Esophagus muscularis mucosa (tissue), 4 donors: ENCODE measurements around the gene MT1A. TPM values are rescaled to one million over a fixed set of nuclear protein-coding genes. Genes with fewer than 3 reads are reported as not detected.

ENCODE experiments used
- DNase-seq: peaks from one replicate; pipeline ENCODE4 v3.0.0-alpha.2; 2017; ENCODE audit errors: extremely low spot score
- H3K27ac ChIP-seq, 4 donors: fragments of 200-600 bp; sonication (generic); replicated peaks in 1 of 4; 1 replicate in 3 of 4; 2 replicates in 1 of 4; pipeline ENCODE4 v1.5.1; 2016 to 2019; ENCODE audit warnings: mild to moderate bottlenecking in 1 of 4
- H3K27me3 ChIP-seq, 4 donors: fragments of 200-600 bp; sonication (generic); one replicate each; pipeline versions ENCODE4 v1.5.1 to v1.6.0; 2016 to 2019
- H3K36me3 ChIP-seq, 4 donors: fragments of 200-600 bp; sonication (generic); one replicate each; pipeline ENCODE4 v1.5.1; 2016 to 2019
- H3K4me1 ChIP-seq, 4 donors: fragments of 200-600 bp; sonication (generic); one replicate each; pipeline ENCODE4 v1.5.1; 2016 to 2019
- H3K4me3 ChIP-seq, 4 donors: fragments of 200-600 bp; sonication (generic); 1 replicate in 2 of 4; 2 replicates in 2 of 4; pipeline ENCODE4 v1.5.1; 2016 to 2019; ENCODE audit warnings: mild to moderate bottlenecking in 4 of 4, moderate library complexity in 1 of 4
- H3K9me3 ChIP-seq, 4 donors: fragments of 200-600 bp; sonication (generic); 1 replicate in 3 of 4; 2 replicates in 1 of 4; pipeline ENCODE4 v1.5.1; 2016 to 2019
- EP300 ChIP-seq: sonication (generic); formaldehyde crosslinking; IDR thresholded peaks from one replicate; pipeline ENCODE4 v1.6.1; 2017; ENCODE audit warnings: antibody characterized with exemption
- POLR2A ChIP-seq: fragments of 450-650 bp; IDR thresholded peaks from one replicate; pipeline ENCODE4 v1.6.1; 2017; ENCODE audit warnings: antibody characterized with exemption, moderate library complexity, mild to moderate bottlenecking, low read depth
- POLR2AphosphoS5 ChIP-seq, 2 donors: sonication (generic); formaldehyde crosslinking; IDR thresholded peaks; one replicate each; pipeline ENCODE4 v1.6.1; 2017; ENCODE audit warnings: antibody characterized with exemption in 2 of 2
- WGBS: methylation state at CpG from one replicate; pipeline ENCODE4 v1.1.5; 2018; 5-methylcytosine and 5-hydroxymethylcytosine counted together
- intact Hi-C: fragments of 100-400 bp; cut with DNase I; formaldehyde crosslinking; loops from one replicate; pipeline ENCODE4 v1.15.1; 2023
- total RNA-seq, 4 donors: library from RNA; depleted of rRNA; stranded (reverse); fragments of >200 nt; gene quantifications; one replicate each; pipeline versions ENCODE4 v1.1.0 to v1.2.1, GENCODE V29; 2016
- TF ChIP-seq, protein P1 (sequence below), 3 experiments: fragments of 200-600 bp in 2 of 3; fragments of 450-650 bp in 1 of 3; sonication (generic) in 2 of 3; IDR thresholded peaks; one replicate each; pipeline ENCODE4 v1.5.1; 2017 to 2019; ENCODE audit warnings: antibody characterized with exemption in 3 of 3, mild to moderate bottlenecking in 2 of 3, moderate library complexity in 1 of 3

MT1A gene
- total RNA-seq, 4 donors from 2014 or later: 1.7 to 371 (median 21.3) TPM; not detected in 1

DNA sequence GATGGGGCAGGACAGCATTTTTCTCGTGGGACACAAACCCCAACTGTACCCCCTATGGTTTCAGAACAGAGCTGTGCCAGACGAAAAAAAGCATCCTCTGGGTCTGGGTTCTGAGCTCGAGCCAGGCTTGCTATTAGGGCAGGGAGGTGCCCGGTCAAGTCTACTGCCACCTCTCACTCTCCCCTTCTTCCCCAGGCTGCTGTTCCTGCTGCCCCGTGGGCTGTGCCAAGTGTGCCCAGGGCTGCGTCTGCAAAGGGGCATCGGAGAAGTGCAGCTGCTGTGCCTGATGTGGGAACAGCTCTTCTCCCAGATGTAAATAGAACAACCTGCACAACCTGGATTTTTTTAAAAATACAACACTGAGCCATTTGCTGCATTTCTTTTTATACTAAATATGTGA lies 11.8 kb upstream of the MT1A start:
- H3K27ac ChIP-seq: peak overlapping the region; percentile 88 to 94 (median 92)
- H3K27me3 ChIP-seq: no peaks in the 10 kb centered on the region
- H3K4me3 ChIP-seq: peak overlapping the region; percentile 61 to 78 (median 72)
- H3K4me1 ChIP-seq: peaks cover 20 to 41% (median 31%) of the 10 kb centered on the region in 4 donors
- TF ChIP-seq POLR2AphosphoS5 (IDR thresholded peaks at IDR 0.05) (no peak), EP300 (no peak), POLR2A (no peak)
- TF ChIP-seq, protein P1, sequence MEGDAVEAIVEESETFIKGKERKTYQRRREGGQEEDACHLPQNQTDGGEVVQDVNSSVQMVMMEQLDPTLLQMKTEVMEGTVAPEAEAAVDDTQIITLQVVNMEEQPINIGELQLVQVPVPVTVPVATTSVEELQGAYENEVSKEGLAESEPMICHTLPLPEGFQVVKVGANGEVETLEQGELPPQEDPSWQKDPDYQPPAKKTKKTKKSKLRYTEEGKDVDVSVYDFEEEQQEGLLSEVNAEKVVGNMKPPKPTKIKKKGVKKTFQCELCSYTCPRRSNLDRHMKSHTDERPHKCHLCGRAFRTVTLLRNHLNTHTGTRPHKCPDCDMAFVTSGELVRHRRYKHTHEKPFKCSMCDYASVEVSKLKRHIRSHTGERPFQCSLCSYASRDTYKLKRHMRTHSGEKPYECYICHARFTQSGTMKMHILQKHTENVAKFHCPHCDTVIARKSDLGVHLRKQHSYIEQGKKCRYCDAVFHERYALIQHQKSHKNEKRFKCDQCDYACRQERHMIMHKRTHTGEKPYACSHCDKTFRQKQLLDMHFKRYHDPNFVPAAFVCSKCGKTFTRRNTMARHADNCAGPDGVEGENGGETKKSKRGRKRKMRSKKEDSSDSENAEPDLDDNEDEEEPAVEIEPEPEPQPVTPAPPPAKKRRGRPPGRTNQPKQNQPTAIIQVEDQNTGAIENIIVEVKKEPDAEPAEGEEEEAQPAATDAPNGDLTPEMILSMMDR (IDR thresholded peaks at IDR 0.05): no peak
- DNase-seq: no peak
- H3K9me3 ChIP-seq: no peaks in the 10 kb centered on the region
- 57% methylated on average over 6 of the region's 7 CpGs for WGBS
- no peaks in the 10 kb centered on the region for H3K36me3 ChIP-seq
- intact Hi-C loops: loop anchor here (10.0 kb wide), 1 partner anchor 202 kb away; the partner anchor contains the start of gene AMFR

DNA sequence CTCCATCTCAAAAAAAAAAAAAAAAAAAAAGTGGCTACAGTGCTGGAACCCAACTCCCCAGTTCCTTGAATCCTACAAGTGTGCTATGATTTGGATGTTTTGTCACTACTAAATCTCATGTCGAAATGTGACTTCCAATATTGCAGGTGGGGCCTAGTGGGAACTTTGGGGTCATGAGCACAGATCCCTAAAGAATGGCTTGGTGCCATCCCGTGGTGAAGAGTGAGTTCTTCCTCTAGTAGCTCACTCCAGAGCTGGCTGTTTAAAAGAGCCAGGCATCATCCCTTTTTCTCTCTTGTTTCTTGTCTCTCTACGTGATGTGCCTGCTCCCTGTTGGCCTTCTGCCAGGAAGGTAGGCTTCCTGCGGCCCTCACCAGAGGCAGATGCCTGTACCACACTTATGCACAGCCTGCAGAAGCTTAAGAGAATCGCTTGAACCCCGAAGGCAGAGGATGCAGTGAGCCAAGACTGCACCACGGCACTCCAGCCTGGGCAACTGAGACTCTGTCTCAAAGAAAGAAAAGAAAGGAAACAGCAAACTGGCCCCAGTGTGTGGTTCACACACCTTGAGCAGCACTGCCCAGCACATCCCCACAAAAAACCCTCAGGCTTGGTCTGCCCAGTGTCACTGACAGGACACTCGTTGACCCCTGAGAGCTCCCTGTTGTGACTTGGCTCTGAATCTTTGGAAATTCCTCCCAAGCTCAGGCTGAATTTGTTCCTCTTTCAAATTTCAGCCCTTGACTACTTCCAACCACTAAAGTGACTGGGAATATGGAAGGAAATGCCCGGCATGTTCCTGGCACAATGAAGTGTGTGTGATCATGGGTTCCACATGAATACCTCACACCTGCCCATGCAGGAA lies 9.7 kb upstream of the MT1A start:
- DNase-seq: no peak
- intact Hi-C loops: loop anchor here (10.0 kb wide), 1 partner anchor 204 kb away; the partner anchor contains the start of gene AMFR
- no peak overlapping the region for H3K4me3 ChIP-seq
- 78% methylated on average over 9 of the region's 9 CpGs for WGBS
- H3K36me3 ChIP-seq: no peaks in the 10 kb centered on the region
- H3K9me3 ChIP-seq: no peaks in the 10 kb centered on the region
- H3K27ac ChIP-seq: peak overlapping the region in 3 of 4 donors; percentile 38 to 94 (median 92)
- TF ChIP-seq POLR2A (no peak), EP300 (no peak), POLR2AphosphoS5 (IDR thresholded peaks at IDR 0.05) (no peak)
- TF ChIP-seq, protein P1 (IDR thresholded peaks at IDR 0.05): no peak
- H3K27me3 ChIP-seq: peaks cover 0 to 16% (median 0%) of the 10 kb centered on the region in 4 donors
- H3K4me1 ChIP-seq: peaks cover 16 to 57% (median 47%) of the 10 kb centered on the region in 4 donors

- Histone ChIP-seq H3K27ac (peak overlapping the region in 3 of 4 donors; percentile 8 to 38 (median 25)), H3K36me3 (no peaks in the 10 kb centered on the region), H3K4me3 (no peak overlapping the region), H3K4me1 (peaks cover 16 to 57% (median 48%) of the 10 kb centered on the region in 4 donors), H3K27me3 (peaks cover 0 to 23% (median 0%) of the 10 kb centered on the region in 4 donors), H3K9me3 (no peaks in the 10 kb centered on the region)
- 97% methylated on average over 3 of the region's 3 CpGs for WGBS
- no peak for TF ChIP-seq EP300
- TF ChIP-seq POLR2A: no peak
- TF ChIP-seq POLR2AphosphoS5 (IDR thresholded peaks at IDR 0.05): no peak
- intact Hi-C loops: loop anchor here (10.0 kb wide), 1 partner anchor 205 kb away; the partner anchor contains the start of gene AMFR
- no peak for DNase-seq
These were observed 8.9 kb upstream of the MT1A start for GRCh38 chr16:56629531-56629930.

DNA sequence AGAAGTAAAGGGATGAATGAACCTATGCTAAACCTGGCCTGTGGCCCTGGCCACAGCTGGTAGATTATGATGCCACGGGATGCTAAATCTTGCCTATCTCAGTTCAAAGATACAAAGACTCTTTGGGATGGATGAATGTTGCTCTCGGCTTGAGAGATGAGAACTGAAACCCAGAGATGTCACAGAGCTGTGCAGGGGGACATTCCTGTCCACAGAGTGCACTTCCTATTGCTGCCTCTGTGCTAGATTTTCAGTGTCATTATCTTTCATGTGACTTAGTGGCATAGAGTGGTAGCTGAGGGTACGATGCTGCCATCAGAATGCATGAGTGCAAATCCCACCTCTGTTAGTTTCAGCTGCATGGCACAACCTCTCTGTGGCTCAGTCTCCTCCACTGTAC lies 8.3 kb upstream of the MT1A start:
- no peak overlapping the region for H3K27ac ChIP-seq
- H3K9me3 ChIP-seq: no peaks in the 10 kb centered on the region
- DNase-seq: no peak
- peaks cover 0 to 29% (median 3%) of the 10 kb centered on the region in 4 donors for H3K27me3 ChIP-seq
- TF ChIP-seq EP300 (no peak), POLR2A (no peak), POLR2AphosphoS5 (IDR thresholded peaks at IDR 0.05) (no peak)
- TF ChIP-seq, protein P1 (IDR thresholded peaks at IDR 0.05): no peak
- H3K4me3 ChIP-seq: no peak overlapping the region
- WGBS: 92% methylated on average over 3 of the region's 3 CpGs
- peaks cover 13 to 58% (median 50%) of the 10 kb centered on the region in 4 donors for H3K4me1 ChIP-seq
- intact Hi-C loops: no loop called here
- H3K36me3 ChIP-seq: no peaks in the 10 kb centered on the region

- H3K27me3 ChIP-seq: peaks cover 0 to 40% (median 9%) of the 10 kb centered on the region in 4 donors
- intact Hi-C loops: no loop called here
- H3K9me3 ChIP-seq: no peaks in the 10 kb centered on the region
- H3K27ac ChIP-seq: peak overlapping the region; percentile 67 to 82 (median 74)
- WGBS: 92% methylated on average over 10 of the region's 10 CpGs
- no peak for DNase-seq
- TF ChIP-seq EP300 (no peak), POLR2A (no peak), POLR2AphosphoS5 (IDR thresholded peaks at IDR 0.05) (no peak)
- TF ChIP-seq, protein P1 (IDR thresholded peaks at IDR 0.05): no peak
- no peak overlapping the region for H3K4me3 ChIP-seq
- peaks cover 17 to 62% (median 48%) of the 10 kb centered on the region in 4 donors for H3K4me1 ChIP-seq
- H3K36me3 ChIP-seq: no peaks in the 10 kb centered on the region
These were observed 7.3 kb upstream of the MT1A start for GRCh38 chr16:56631197-56631596.
